Uterus (tissue), 4 donors: ENCODE data around the gene SLC66A1. TPM values are rescaled to one million over a fixed set of nuclear protein-coding genes. Genes with fewer than 3 reads are reported as not detected.

Experiments used
- DNase-seq, 2 donors: peaks; one replicate each; pipeline ENCODE4 v3.0.0-alpha.2; 2019 to 2020
- H3K27ac ChIP-seq, 2 donors: fragments of 200-600 bp; sonication (generic); 1 replicate in 1 of 2; 2 replicates in 1 of 2; pipeline ENCODE4 v1.5.1; 2016 to 2018
- H3K27me3 ChIP-seq, 2 donors: fragments of 200-600 bp; sonication (generic); one replicate each; pipeline ENCODE4 v1.5.1; 2018 to 2019; ENCODE audit warnings: control low read depth in 1 of 2
- H3K36me3 ChIP-seq, 2 donors: fragments of 200-600 bp; sonication (generic); one replicate each; pipeline ENCODE4 v1.5.1; 2019; ENCODE audit warnings: control low read depth in 1 of 2
- H3K4me1 ChIP-seq, 2 donors: fragments of 200-600 bp; sonication (generic); one replicate each; pipeline ENCODE4 v1.5.1; 2018 to 2019; ENCODE audit warnings: control low read depth in 1 of 2
- H3K4me3 ChIP-seq, 2 donors: fragments of 200-600 bp; sonication (generic); 1 replicate in 1 of 2; 2 replicates in 1 of 2; pipeline ENCODE4 v1.5.1; 2018 to 2019; ENCODE audit warnings: mild to moderate bottlenecking in 1 of 2
- H3K9me3 ChIP-seq, 2 donors: fragments of 200-600 bp; sonication (generic); one replicate each; pipeline ENCODE4 v1.5.1; 2019; ENCODE audit warnings: control low read depth in 1 of 2
- CTCF ChIP-seq, 4 experiments: fragments of 200-600 bp in 2 of 4; fragments of 450-650 bp in 2 of 4; sonication (generic) in 2 of 4; IDR thresholded peaks; one replicate each; pipeline ENCODE4 v1.5.1; 2016 to 2019; ENCODE audit warnings: antibody characterized with exemption in 4 of 4, mild to moderate bottlenecking in 2 of 4, moderate library complexity in 1 of 4
- POLR2A ChIP-seq, 2 donors: fragments of 450-650 bp; IDR thresholded peaks; one replicate each; pipeline ENCODE4 v1.6.1; 2016; ENCODE audit warnings: antibody characterized with exemption in 2 of 2, mild to moderate bottlenecking in 1 of 2, moderate library complexity in 1 of 2
- intact Hi-C: fragments of 100-400 bp; cut with DNase I; formaldehyde crosslinking; loops from one replicate; pipeline ENCODE4 v1.15.1; 2023; ENCODE audit warnings: low total_unique reads
- total RNA-seq, 4 donors: library from RNA; depleted of rRNA in 3 of 4; stranded (reverse); fragments of >200 nt in 3 of 4; gene quantifications; one replicate each; pipeline versions ENCODE4 v1.1.0 to v1.2.4, GENCODE V29; 2014 to 2023
- donor health status: DM: yes; HTN: yes; CAD: no.

Gene SLC66A1
- total RNA-seq, 4 donors from 2014 or later = 0.88 to 18.1 (median 8.2) TPM

GRCh38 chr1:19310720-19311502, 1.2 kb upstream of the SLC66A1 start:
- peak overlapping the region; percentile 54 to 71 for H3K27ac ChIP-seq
- TF ChIP-seq CTCF (IDR thresholded peaks at IDR 0.05) (no peak), POLR2A (IDR thresholded peaks at IDR 0.05) (no peak)
- H3K9me3 ChIP-seq = no peaks in the 10 kb centered on the region
- H3K4me3 ChIP-seq = peak overlapping the region; percentile 78 to 89
- intact Hi-C loops = no loop called here
- DNase-seq = no peak
- H3K27me3 ChIP-seq = no peaks in the 10 kb centered on the region
- no peaks in the 10 kb centered on the region for H3K36me3 ChIP-seq
- H3K4me1 ChIP-seq = peaks cover 5 to 13% of the 10 kb centered on the region in 2 donors

GRCh38 chr1:19311503-19311930, 609 bp upstream of the SLC66A1 start:
- Histone ChIP-seq H3K9me3 (no peaks in the 10 kb centered on the region), H3K4me1 (peaks cover 5 to 13% of the 10 kb centered on the region in 2 donors), H3K4me3 (peak overlapping the region; percentile 78 to 89), H3K27me3 (no peaks in the 10 kb centered on the region), H3K27ac (peak overlapping the region; percentile 54 to 71), H3K36me3 (no peaks in the 10 kb centered on the region)
- TF ChIP-seq POLR2A (IDR thresholded peaks at IDR 0.05) = no peak
- TF ChIP-seq CTCF (IDR thresholded peaks at IDR 0.05) = no peak
- no peak for DNase-seq
- intact Hi-C loops = no loop called here

GRCh38 chr1:19312782-19313635, 883 bp downstream of the SLC66A1 start:
- Histone ChIP-seq H3K4me3 (peak overlapping the region; percentile 78 to 89), H3K9me3 (no peaks in the 10 kb centered on the region), H3K36me3 (no peaks in the 10 kb centered on the region), H3K27me3 (no peaks in the 10 kb centered on the region), H3K4me1 (peaks cover 5 to 18% of the 10 kb centered on the region in 2 donors), H3K27ac (peak overlapping the region; percentile 85 to 93)
- TF ChIP-seq CTCF (IDR thresholded peaks at IDR 0.05) = no peak
- no peak for TF ChIP-seq POLR2A (IDR thresholded peaks at IDR 0.05)
- DNase-seq = no peak
- intact Hi-C loops = no loop called here

GRCh38 chr1:19313636-19313959, 1.5 kb downstream of the SLC66A1 start:
- intact Hi-C loops = no loop called here
- DNase-seq = no peak
- Histone ChIP-seq H3K27ac (no peak overlapping the region), H3K4me3 (no peak overlapping the region), H3K4me1 (peaks cover 5 to 18% of the 10 kb centered on the region in 2 donors), H3K9me3 (no peaks in the 10 kb centered on the region), H3K27me3 (no peaks in the 10 kb centered on the region), H3K36me3 (no peaks in the 10 kb centered on the region)
- TF ChIP-seq CTCF (IDR thresholded peaks at IDR 0.05) = no peak
- no peak for TF ChIP-seq POLR2A (IDR thresholded peaks at IDR 0.05)
